A549 (cell line): ENCODE data around the gene VASN. TPM values are rescaled to one million over a fixed set of nuclear protein-coding genes. Genes with fewer than 3 reads are reported as not detected.

Experiments
- ATAC-seq, 2 experiments: fragments of 200-7000 bp in 1 of 2; fragments of >200 bp in 1 of 2; cut with Nextera tagmentation in 1 of 2; cut with Tn5 transposase in 1 of 2; 3 replicates each; pipeline versions ENCODE4 v1.8.0 to v1.9.1; 2018 to 2020; ENCODE audit warnings: mild to moderate bottlenecking in 1 of 2, moderate library complexity in 1 of 2
- CTCF ChIA-PET: fragments of 300-600 bp; sonication (Branson Sonifier 250); formaldehyde crosslinking; extraction: SDS; loops from one replicate; lab custom pipeline; 2021; ENCODE audit warnings: antibody characterized with exemption, inconsistent platforms; lab: Yijun Ruan, JAX
- POLR2A ChIA-PET: fragments of 350-600 bp; formaldehyde crosslinking; extraction: SDS; loops from one replicate; lab custom pipeline; 2021; ENCODE audit warnings: antibody characterized with exemption, inconsistent platforms; lab: Yijun Ruan, JAX
- DNase-seq, 2 experiments: peaks; one replicate each; pipeline versions ENCODE4 v3.0.0 to v3.0.0-alpha.2; 2011 to 2016; ENCODE audit warnings: low read depth in 1 of 2, low spot score in 1 of 2
- FAIRE-seq: peaks from 2 replicates; lab custom pipeline; 2011; peaks lifted over from hg19 to GRCh38; lab: Jason Lieb, UNC
- H3K27ac ChIP-seq, 2 experiments: fragments of >200 bp; sonication (Bioruptor Twin); formaldehyde crosslinking; 3 replicates each; pipeline ENCODE4 v1.5.1; 2016 to 2017
- H3K4me1 ChIP-seq: fragments of >200 bp; sonication (Bioruptor Twin); formaldehyde crosslinking; 3 replicates; pipeline ENCODE4 v1.6.1; 2016
- H3K4me2 ChIP-seq: fragments of >200 bp; sonication (Bioruptor Twin); formaldehyde crosslinking; 3 replicates; pipeline ENCODE4 v1.6.1; 2016
- H3K4me3 ChIP-seq: fragments of >200 bp; sonication (Bioruptor Twin); formaldehyde crosslinking; 3 replicates; pipeline ENCODE4 v1.5.1; 2016
- H3K9me3 ChIP-seq: fragments of >200 bp; sonication (Bioruptor Twin); formaldehyde crosslinking; 3 replicates; pipeline ENCODE4 v1.6.1; 2016
- ATOH8 ChIP-seq: fragments of 250-450 bp; sonication (Bioruptor Pico); IDR thresholded peaks from 2 replicates; pipeline ENCODE4 v1.5.0; 2020; ENCODE audit warnings: low read depth, mild to moderate bottlenecking, moderate library complexity
- CBX8 ChIP-seq: fragments of 200-600 bp; sonication (generic); IDR thresholded peaks from 2 replicates; pipeline ENCODE4 v1.6.1; 2016
- CHD2 ChIP-seq: fragments of 150-350 bp; IDR thresholded peaks from 2 replicates; pipeline ENCODE4 v1.6.1; 2014; ENCODE audit warnings: low read length; ENCODE audit not compliant: partially characterized antibody
- EHMT2 ChIP-seq: fragments of 200-600 bp; sonication (generic); IDR thresholded peaks from 2 replicates; pipeline ENCODE4 v1.6.1; 2016; ENCODE audit warnings: antibody characterized with exemption, low read depth, mild to moderate bottlenecking, moderate library complexity
- FOSB ChIP-seq: fragments of 250-450 bp; sonication (Bioruptor Pico); IDR thresholded peaks from 2 replicates; pipeline ENCODE4 v1.5.0; 2020; ENCODE audit warnings: mild to moderate bottlenecking, moderate library complexity
- HDAC2 ChIP-seq: fragments of 200-600 bp; sonication (generic); IDR thresholded peaks from 2 replicates; pipeline ENCODE4 v1.6.1; 2016
- HEYL ChIP-seq: fragments of 250-450 bp; sonication (Bioruptor Pico); IDR thresholded peaks from 2 replicates; pipeline ENCODE4 v1.8.0; 2021; ENCODE audit warnings: mild to moderate bottlenecking, moderate library complexity
- HOXB5 ChIP-seq: fragments of 250-450 bp; sonication (Bioruptor Pico); IDR thresholded peaks from 2 replicates; pipeline ENCODE4 v1.5.0; 2020; ENCODE audit warnings: mild to moderate bottlenecking, moderate library complexity
- JUN ChIP-seq, 2 experiments: fragments of >200 bp; sonication (Bioruptor Twin); formaldehyde crosslinking; IDR thresholded peaks; 2 replicates in 1 of 2; 3 replicates in 1 of 2; pipeline ENCODE4 v1.6.1; 2016 to 2017
- JUNB ChIP-seq: fragments of >200 bp; sonication (Bioruptor Twin); formaldehyde crosslinking; IDR thresholded peaks from 2 replicates; pipeline ENCODE4 v1.6.1; 2016
- KDM1A ChIP-seq: fragments of 200-600 bp; sonication (generic); IDR thresholded peaks from 2 replicates; pipeline ENCODE4 v1.6.1; 2016; ENCODE audit warnings: low read depth, mild to moderate bottlenecking
- MAFK ChIP-seq: fragments of 450-650 bp; IDR thresholded peaks from 2 replicates; pipeline ENCODE4 v1.6.1; 2014; ENCODE audit not compliant: partially characterized antibody
- MAX ChIP-seq: IDR thresholded peaks from 2 replicates; pipeline ENCODE4 v1.6.1; 2012
- MAZ ChIP-seq: fragments of 150-350 bp; IDR thresholded peaks from 2 replicates; pipeline ENCODE4 v1.6.1; 2014; ENCODE audit warnings: antibody characterized with exemption, low read depth, low read length, borderline replicate concordance
- MYC ChIP-seq: IDR thresholded peaks from 2 replicates; pipeline ENCODE4 v1.6.1; 2012; ENCODE audit warnings: mild to moderate bottlenecking, inconsistent platforms, low read length, improper control_type of control experiment, borderline replicate concordance
- NPAS2 ChIP-seq: fragments of 250-450 bp; sonication (Bioruptor Pico); IDR thresholded peaks from 2 replicates; pipeline ENCODE4 v1.8.0; 2022; ENCODE audit warnings: mild to moderate bottlenecking, moderate library complexity, borderline replicate concordance
- PHF8 ChIP-seq: fragments of 200-600 bp; sonication (generic); IDR thresholded peaks from 2 replicates; pipeline ENCODE4 v1.6.1; 2016; ENCODE audit warnings: low read depth, mild to moderate bottlenecking, antibody characterized with exemption, moderate library complexity, borderline replicate concordance
- POLR2A ChIP-seq: IDR thresholded peaks from 2 replicates; pipeline ENCODE4 v1.6.1; 2012; ENCODE audit warnings: mild to moderate bottlenecking, low read length
- RARB ChIP-seq: fragments of 250-450 bp; sonication (Bioruptor Pico); IDR thresholded peaks from 2 replicates; pipeline ENCODE4 v1.8.0; 2021; ENCODE audit warnings: mild to moderate bottlenecking, moderate library complexity
- RFX5 ChIP-seq: fragments of 450-650 bp; IDR thresholded peaks from 2 replicates; pipeline ENCODE4 v1.7.1; 2014; ENCODE audit warnings: antibody characterized with exemption, mild to moderate bottlenecking, moderate library complexity
- RNF2 ChIP-seq: fragments of 200-600 bp; sonication (generic); IDR thresholded peaks from 2 replicates; pipeline ENCODE4 v1.6.1; 2016; ENCODE audit warnings: low read depth, mild to moderate bottlenecking, antibody characterized with exemption, moderate library complexity, borderline replicate concordance
- TFCP2L1 ChIP-seq: fragments of 250-450 bp; sonication (Bioruptor Pico); IDR thresholded peaks from 2 replicates; pipeline ENCODE4 v1.5.0; 2021; ENCODE audit warnings: mild to moderate bottlenecking
- TP53 ChIP-seq: fragments of 250-450 bp; sonication (Bioruptor Pico); IDR thresholded peaks from 2 replicates; pipeline ENCODE4 v1.5.0; 2021; ENCODE audit warnings: mild to moderate bottlenecking, moderate library complexity
- WGBS: methylation state at CpG from one replicate; pipeline ENCODE4 v1.1.6; 2017; ENCODE audit errors: missing lambda C conversion rate; 5-methylcytosine and 5-hydroxymethylcytosine counted together
- polyA plus RNA-seq, 4 experiments: library from polyadenylated mRNA; depleted of rRNA in 3 of 4; stranded (reverse); fragments of >200 nt; fragmentation: RNase III in 1 of 4; extraction: RNeasy Plus Mini Kit Qiagen cat#74134 plus additional on column Dnase treatment in 1 of 4; gene quantifications; 2 replicates in 3 of 4; 3 replicates in 1 of 4; pipeline ENCODE4 v1.2.3, GENCODE V29; 2011 to 2017
- TF ChIP-seq, protein P1 (sequence below): fragments of >200 bp; sonication (Bioruptor Twin); formaldehyde crosslinking; IDR thresholded peaks from 2 replicates; pipeline ENCODE4 v1.6.1; 2016
- TF ChIP-seq, protein P2 (sequence below): fragments of 450-650 bp; IDR thresholded peaks from 2 replicates; pipeline ENCODE4 v1.6.1; 2014; ENCODE audit warnings: antibody characterized with exemption

Gene VASN
- polyA plus RNA-seq, 2 of the 4 experiments (the other 2 are of a cell fraction): 2.3 to 4.0 TPM

GRCh38 chr16:4367393-4367856 lies 4.2 kb upstream of the VASN start:
- CTCF ChIA-PET: interaction anchor here (0.8 to 14.1 kb wide), 5 partner anchors 8 to 58 kb away, joined by 3 to 833 read pairs (median 16); no protein-coding TSS in a partner anchor
- Histone ChIP-seq H3K4me3 (no peak overlapping the region), H3K4me2 (no peak overlapping the region), H3K27ac (no peak overlapping the region), H3K4me1 (peaks cover 26% of the 10 kb centered on the region), H3K9me3 (no peaks in the 10 kb centered on the region)
- FAIRE-seq: no peak
- TF ChIP-seq JUN (IDR thresholded peaks at IDR 0.05): no peak
- no peak for TF ChIP-seq RNF2
- no peak for TF ChIP-seq TFCP2L1
- TF ChIP-seq NPAS2: no peak
- TF ChIP-seq, protein P1, sequence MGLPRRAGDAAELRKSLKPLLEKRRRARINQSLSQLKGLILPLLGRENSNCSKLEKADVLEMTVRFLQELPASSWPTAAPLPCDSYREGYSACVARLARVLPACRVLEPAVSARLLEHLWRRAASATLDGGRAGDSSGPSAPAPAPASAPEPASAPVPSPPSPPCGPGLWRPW: no peak
- TF ChIP-seq HDAC2: no peak
- no peak for TF ChIP-seq TP53 (CRISPR knock-in tag)
- no peak for TF ChIP-seq MYC
- no peak for TF ChIP-seq MAZ
- no peak for TF ChIP-seq RFX5
- TF ChIP-seq PHF8: no peak
- no peak for TF ChIP-seq MAX
- no peak for TF ChIP-seq EHMT2
- POLR2A ChIA-PET: no interaction called here
- no peak for DNase-seq
- 96% methylated on average over 5 of the region's 5 CpGs for WGBS
- ATAC-seq: no peak

GRCh38 chr16:4369007-4369733 lies 2.5 kb upstream of the VASN start:
- Histone ChIP-seq H3K4me2 (no peak overlapping the region), H3K9me3 (no peaks in the 10 kb centered on the region), H3K4me3 (no peak overlapping the region), H3K27ac (peak overlapping the region in 1 of 2 experiments; percentile 45; a peak in 2 of 6 replicates), H3K4me1 (peaks cover 38% of the 10 kb centered on the region)
- ChIA-PET CTCF (interaction anchor here (2.1 to 14.1 kb wide), 5 partner anchors 9 to 115 kb away, joined by 11 to 833 read pairs (median 16); no protein-coding TSS in a partner anchor), POLR2A (no interaction called here)
- 59% methylated on average over 10 of the region's 13 CpGs for WGBS
- DNase-seq (no peak), ATAC-seq (0 out of 6 replicates have a peak, but pooled peaks of 1 of the 2 experiments have one; percentile 4), FAIRE-seq (no peak)
- TF ChIP-seq RARB (CRISPR knock-in tag) (no peak), MAFK (no peak), FOSB (CRISPR knock-in tag) (no peak), CBX8 (no peak)
- TF ChIP-seq, protein P2, sequence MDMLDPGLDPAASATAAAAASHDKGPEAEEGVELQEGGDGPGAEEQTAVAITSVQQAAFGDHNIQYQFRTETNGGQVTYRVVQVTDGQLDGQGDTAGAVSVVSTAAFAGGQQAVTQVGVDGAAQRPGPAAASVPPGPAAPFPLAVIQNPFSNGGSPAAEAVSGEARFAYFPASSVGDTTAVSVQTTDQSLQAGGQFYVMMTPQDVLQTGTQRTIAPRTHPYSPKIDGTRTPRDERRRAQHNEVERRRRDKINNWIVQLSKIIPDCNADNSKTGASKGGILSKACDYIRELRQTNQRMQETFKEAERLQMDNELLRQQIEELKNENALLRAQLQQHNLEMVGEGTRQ: no peak

GRCh38 chr16:4370151-4370550 lies 1.5 kb upstream of the VASN start:
- DNase-seq: no peak
- ChIA-PET POLR2A (no interaction called here), CTCF (interaction anchor here (2.1 to 14.1 kb wide), 5 partner anchors 8 to 116 kb away, joined by 11 to 833 read pairs (median 16); no protein-coding TSS in a partner anchor)
- no peak overlapping the region for H3K4me2 ChIP-seq
- H3K4me1 ChIP-seq: peaks cover 48% of the 10 kb centered on the region
- no peaks in the 10 kb centered on the region for H3K9me3 ChIP-seq
- no peak for ATAC-seq
- H3K27ac ChIP-seq: no peak overlapping the region
- no peak for FAIRE-seq
- TF ChIP-seq JUNB (no peak), HEYL (CRISPR knock-in tag) (no peak), RNF2 (no peak), CBX8 (no peak), HOXB5 (CRISPR knock-in tag) (no peak), KDM1A (no peak), JUN (IDR thresholded peaks at IDR 0.05) (no peak), POLR2A (no peak), CHD2 (no peak), ATOH8 (CRISPR knock-in tag) (no peak)
- WGBS: 91% methylated on average over 3 of the region's 3 CpGs
- no peak overlapping the region for H3K4me3 ChIP-seq
